CD4-positive, alpha-beta T cell treated with Interleukin-15 for 1 hour (primary cell): ENCODE data around the gene AMMECR1.

Experiments used
- DNase-seq: peaks from one replicate; pipeline ENCODE4 v3.0.0-alpha.2; 2020

The AMMECR1 gene

GRCh38 chrX:110310896-110311295, 7.0 kb downstream of the AMMECR1 start:
- peak; percentile 20 for DNase-seq

- no peak for DNase-seq
Measured at GRCh38 chrX:110310000-110310790, 7.7 kb downstream of the AMMECR1 start.

DNA sequence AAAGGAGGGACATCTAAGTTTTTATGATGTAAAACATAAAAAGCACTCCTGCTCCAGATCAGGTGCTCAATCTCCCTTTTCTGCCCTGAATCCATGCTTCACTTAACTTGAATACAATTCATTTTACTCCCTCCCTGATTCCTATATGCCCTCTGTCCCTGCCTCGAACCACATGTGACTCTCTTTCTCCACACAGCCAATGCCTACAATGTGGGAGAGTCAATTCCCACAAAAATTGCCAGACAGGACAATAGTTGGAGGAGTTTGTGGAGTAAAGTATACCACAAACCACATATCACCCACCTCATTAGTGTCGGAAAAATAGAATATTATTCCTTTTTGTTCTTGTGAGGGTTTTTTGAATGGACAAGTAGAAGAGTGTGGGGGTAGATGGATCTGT, 9.7 kb downstream of the AMMECR1 start:
- no peak for DNase-seq

DNA sequence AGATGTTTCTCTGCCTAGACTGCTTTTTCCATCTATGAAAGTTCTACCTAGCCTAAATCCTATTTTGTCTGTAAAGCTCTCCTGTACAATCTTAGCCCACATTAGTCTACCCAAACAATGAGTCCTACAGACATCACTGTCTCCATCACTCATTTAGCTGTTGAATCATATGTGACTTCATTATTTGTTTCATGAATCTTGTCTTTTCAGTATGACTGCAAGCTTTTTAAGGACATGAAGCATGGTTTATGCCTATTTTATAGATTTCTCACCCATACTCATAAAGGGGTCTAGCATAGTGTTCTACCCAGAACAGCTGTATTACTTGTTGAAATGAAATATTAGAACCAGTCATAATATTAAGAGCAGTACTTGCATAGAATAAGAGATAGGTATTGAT, 13.0 kb downstream of the AMMECR1 start:
- DNase-seq, result no peak

DNA sequence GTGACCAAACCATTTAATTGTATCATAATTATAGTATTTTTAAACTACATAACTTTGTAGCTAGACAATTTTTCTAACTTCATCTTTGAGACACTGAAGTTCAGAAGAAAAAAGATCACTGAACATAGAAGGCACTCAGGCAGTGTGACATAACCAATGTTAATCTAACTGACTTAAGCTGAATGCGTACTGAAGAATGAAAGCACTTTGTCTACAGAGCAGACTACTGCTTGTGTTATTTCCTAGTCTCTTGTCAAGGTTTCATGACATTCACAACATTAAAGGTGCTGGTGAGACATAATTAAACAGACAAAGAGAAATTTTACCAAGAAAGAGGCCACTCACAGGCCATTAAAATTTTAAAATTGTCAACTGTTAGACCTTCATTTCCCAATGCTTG, 13.5 kb downstream of the AMMECR1 start:
- no peak for DNase-seq

- no peak for DNase-seq
Measured at GRCh38 chrX:110302975-110303374, 14.9 kb downstream of the AMMECR1 start.

GRCh38 chrX:110301194-110301593, 16.7 kb downstream of the AMMECR1 start:
- no peak for DNase-seq

DNA sequence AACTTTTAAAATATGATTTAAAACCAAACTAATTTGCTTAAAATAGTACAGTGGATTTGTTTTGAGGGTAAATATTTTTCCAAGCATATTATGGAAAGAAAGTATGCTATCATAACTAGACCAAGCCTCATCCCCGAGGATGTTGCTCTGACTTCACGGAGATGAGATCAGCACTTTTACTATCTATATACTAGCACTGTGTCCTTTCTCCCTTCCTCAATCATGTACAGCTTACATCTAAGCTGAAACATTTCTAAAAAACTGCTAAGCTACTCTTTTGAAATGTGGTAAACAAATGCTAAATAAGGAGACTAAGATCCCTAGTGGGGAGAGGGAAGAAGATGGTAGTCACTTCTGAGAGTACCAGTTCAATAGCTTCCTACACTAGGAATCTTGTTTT, 23.8 kb downstream of the AMMECR1 start:
- DNase-seq, result no peak

DNA sequence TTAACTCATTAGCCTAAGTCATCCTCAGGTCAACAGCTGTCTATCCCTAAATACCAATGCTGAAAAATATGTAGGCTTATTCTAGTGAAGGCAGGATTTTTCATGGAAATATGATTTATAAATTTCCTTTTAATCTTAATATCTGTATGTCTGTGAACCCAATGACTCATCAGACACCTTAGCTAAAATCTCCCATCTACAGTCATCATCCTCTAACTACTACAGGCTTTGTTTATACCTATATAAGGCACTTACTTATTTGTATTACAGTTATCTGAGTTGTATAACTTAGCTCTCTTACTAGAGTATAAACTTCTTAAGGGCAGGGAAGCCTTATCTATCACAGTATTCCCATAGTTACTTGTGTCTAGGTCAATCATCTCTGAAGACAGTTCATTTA, 24.2 kb downstream of the AMMECR1 start:
- no peak for DNase-seq

DNA sequence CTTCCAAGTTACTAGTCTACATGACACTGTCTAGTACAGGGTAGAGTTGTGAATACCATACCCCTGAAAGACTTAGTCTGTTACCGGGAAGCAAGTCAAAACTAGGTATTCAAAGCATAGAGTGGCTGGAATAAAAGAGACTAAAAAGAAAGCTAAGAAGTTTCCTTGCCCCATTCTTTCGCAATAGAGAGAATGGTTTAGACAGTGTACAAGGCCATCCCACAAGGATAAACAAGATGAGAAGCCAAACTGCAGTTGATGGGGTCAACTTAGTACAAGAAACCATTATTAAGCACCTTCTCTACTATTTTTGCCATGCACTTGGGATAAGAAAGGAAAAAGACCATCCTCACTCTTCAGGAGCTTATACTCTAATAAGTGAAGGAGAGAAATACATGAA, 30.3 kb downstream of the AMMECR1 start:
- DNase-seq, result no peak

DNA sequence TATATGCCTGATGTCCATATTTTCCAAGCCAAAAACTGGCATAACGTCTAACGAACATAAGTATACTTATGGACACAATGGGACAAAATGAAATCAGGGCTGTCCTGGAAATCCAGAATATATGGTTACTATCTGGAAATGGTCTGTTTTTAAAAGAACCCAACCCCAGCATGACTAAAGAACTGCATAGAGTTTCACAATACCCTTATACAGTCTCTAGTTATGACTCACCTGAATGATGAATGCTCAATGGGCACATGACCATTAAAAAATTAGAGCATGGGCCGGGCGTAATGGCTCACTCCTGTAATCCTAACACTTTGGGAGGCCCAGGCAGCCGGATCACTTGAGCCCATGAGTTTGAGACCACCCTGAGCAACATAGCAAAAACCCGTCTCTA, 31.8 kb downstream of the AMMECR1 start:
- DNase-seq, result no peak

GRCh38 chrX:110284159-110284558, 33.7 kb downstream of the AMMECR1 start:
- no peak for DNase-seq

GRCh38 chrX:110282922-110283321, 35.0 kb downstream of the AMMECR1 start:
- no peak for DNase-seq

DNA sequence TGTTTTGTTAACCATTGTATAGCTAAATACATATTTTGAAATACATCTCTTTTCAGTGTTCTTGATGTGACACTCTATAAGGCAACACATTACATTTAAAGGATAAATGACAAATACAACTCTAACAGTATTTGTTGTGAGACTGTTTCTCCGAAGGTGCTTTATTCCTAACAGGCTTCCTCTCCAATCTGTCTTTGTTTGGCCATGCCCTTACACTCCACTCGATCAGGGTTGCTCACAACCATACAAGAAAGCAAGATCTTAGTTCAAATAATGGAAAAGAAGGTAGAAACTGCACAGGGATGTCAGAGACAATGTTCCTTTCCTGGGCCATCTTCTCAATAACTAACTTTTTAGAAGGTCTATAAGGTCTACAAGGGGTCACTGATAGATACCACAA, 36.5 kb downstream of the AMMECR1 start:
- DNase-seq, result no peak

DNA sequence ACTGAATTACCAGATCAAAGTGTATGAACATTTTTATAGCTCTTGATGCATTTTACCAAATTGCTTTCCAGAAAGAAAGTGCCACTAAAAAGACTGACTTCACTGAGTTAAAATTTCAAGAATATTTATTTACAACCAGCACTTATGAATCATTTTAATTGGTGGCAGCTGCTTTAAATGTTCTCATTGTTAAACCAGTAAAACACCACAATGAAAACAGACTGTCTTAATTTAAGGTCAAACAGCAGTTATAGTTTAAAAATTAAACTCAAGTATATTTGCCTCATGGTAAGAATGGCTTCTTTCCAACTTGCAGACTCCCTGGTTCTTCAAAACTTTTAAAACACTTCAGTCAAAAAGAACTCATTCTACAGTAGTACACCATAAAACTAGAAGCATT, 36.9 kb downstream of the AMMECR1 start:
- no peak for DNase-seq

DNA sequence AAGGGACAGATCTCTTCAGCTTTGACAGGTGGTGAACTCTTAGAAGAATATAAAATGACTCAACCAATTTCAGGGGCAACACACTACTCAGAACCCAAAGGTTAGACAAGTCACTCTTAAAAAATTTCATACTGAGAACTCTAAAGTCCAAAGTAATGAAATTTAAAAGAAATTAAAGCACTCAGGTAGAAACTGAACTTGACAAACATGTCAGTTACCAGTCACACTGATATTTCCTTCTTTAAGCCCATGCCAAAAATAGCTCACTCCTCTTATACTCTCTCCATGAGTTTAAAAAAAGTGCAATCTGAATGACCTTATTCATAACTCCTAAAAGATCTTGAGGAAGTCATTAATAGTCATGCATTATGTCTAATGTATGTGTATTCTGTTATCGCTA, 40.3 kb downstream of the AMMECR1 start:
- DNase-seq, result no peak

DNA sequence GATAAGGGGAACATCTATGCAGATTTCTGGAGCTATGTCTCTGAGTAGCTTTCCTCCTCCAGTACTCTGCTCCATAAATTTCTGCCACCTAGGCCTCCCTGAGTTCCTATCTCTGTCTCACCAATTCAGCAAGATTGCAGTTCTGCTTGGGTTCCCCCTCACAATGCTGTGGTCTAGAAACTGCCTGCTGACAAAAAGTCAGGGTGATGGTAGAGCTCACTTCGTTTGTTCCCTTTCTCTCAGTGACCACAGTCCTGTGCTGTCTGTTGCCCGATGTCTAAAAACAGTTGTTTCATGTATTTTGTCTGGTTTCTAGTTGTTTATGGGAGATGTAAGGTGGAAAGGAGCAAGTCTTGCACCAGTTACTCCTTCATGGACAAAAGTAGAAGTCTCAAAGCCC, 41.1 kb downstream of the AMMECR1 start:
- DNase-seq, result no peak

GRCh38 chrX:110268886-110269285, 49.0 kb downstream of the AMMECR1 start:
- DNase-seq, result no peak

- DNase-seq, result no peak
Measured at GRCh38 chrX:110268395-110268794, 49.5 kb downstream of the AMMECR1 start.

DNA sequence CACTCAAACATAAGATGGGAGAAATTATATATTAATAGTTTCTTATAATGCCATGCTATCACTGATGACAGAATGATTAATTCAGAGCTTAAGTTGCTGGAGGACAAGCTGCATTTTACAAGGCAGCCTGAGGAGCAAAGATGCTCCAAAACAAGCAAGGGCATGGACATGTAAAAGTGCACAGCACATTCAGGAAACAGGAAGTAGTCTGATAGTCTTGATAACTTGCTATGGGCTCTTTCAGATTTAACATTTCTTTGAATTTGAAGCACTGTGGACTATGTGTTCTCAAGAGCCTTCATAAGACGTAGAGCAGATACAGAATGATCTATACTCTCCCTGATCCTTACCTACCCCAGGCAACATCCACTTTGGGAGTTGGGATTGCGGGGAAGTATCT, 50.0 kb downstream of the AMMECR1 start:
- no peak for DNase-seq

DNA sequence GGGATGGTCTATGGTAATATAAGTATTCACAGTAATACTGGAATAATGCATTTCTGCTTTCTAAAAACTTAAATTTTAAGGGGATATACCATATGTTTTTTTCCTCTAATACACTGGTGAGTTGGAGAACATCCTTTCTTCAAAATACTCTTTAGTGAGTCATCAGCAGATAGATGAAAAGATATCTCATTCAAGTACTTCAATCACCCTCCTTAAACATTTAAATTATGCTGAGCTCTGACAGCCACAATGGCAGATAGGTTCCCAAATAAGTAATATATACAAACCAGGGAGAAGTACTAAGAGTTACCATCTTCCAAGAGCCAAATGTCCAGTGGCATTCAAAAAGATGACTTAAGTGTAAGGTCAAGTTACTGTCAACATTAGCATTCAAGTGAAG, 52.2 kb downstream of the AMMECR1 start:
- no peak for DNase-seq

DNA sequence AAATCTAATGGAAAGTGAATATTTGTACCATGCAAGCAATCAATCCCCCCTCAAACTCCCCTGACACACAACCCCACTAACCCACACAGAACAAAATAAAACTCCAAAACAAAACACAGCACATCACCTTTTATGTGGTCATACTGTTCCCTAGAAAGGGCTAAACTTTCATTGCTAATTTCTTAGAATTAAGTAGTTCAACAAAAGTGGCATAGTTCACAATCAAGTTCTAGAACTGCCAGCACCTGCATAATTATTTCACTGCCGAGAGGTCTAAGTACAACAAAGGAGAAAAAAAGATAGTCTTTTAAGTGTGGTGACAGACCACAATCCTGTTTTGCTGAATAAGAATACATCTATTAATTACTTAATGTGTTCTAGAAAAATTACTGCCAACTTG, 58.8 kb downstream of the AMMECR1 start:
- DNase-seq, result no peak

DNA sequence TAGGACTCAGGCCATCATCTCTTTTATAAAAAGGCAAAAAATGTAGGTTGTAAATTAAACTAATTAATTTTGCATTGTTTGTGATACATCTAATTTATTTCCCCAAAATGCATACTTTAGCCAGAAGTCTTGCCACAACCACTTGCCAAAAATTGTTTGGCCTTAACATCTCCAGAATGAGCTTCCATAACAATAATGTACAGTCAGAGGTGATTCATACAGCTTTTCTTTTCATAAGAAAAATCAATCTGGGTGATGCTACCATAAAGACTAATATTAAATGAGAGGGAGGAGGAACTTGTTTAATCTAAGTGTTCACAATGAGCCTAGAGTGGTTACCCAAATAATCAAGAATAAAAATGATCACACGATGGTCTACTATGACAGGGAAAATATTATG, 59.3 kb downstream of the AMMECR1 start:
- DNase-seq, result no peak

- no peak for DNase-seq
Measured at GRCh38 chrX:110257889-110258288, 60.0 kb downstream of the AMMECR1 start.

GRCh38 chrX:110252711-110253110, 65.2 kb downstream of the AMMECR1 start:
- no peak for DNase-seq
